Activated naive CD4-positive, alpha-beta T cell treated with Interleukin-2 at 50 U/mL for 16 hours (primary cell): Measurements from ENCODE around the gene PRKAR1B.

Source experiments
- DNase-seq: peaks from one replicate; pipeline ENCODE4 v3.0.0-alpha.2; 2020

The PRKAR1B gene

DNA sequence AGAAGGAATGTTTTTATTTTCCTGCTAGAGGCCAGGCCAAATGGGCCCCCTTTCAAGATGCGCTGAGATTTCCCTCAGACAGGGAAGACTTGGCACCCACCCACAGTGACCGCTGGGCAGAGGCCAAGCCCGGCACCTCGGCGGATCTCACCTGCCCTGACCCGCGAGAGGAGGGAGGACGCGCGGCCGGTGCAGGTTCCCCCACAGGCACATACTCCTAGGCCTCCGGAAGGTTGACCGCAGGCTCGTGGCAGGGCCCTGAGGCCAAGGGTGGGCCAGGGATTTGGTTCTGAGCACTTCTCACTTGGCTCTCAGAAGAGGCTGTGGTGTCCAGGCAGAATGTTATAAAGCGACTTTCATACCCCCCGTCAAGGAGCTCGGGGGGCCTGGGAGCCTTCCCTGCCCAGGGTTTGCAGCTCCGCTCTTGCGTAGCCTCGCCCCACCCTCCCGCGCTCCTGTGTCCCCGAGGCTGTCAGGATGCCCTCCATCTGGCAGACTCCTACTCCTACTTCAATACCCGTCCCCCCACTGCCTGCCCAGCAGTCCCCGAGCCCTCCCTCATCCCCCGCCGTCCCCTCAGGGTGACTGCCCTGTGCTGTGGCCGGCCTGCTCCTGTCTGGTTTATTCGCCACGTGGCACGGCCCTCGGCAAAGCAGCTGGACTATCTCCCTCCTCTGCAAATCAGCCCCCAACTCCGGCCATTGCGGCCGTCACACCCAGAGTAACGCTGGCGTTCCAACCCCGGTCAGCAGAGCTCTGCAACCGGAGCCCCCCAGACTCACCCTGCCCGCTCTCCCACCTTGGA lies 156.9 kb downstream of the PRKAR1B start:
- DNase-seq, result no peak

- DNase-seq, result no peak
Observed at GRCh38 chr7:569071-569855, 157.8 kb downstream of the PRKAR1B start.

- no peak for DNase-seq
Observed at GRCh38 chr7:568031-568951, 158.8 kb downstream of the PRKAR1B start.

DNA sequence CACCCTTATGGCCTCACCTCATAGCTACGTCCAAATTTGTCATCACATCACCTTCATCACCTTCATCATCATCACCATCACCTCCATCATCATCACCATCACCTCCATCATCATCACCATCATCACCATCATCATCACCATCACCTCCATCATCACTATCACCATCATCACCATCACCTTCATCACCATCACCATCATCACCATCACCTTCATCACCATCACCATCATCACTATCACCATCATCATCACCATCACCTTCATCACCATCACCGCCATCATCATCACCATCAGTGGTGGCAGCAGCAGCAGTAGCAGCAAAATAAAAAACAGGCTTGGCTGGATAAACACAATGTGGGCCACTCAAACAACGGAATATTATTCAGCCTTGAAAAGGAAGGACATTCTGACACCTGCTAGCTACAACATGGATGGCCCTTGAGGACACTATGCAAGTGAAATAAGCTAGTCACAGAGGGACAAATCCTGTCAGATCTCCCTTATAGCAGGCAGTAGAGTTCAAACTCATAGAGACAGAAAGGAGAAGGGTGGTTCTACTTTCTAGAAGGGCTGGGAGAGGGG lies 159.7 kb downstream of the PRKAR1B start:
- DNase-seq, result no peak

DNA sequence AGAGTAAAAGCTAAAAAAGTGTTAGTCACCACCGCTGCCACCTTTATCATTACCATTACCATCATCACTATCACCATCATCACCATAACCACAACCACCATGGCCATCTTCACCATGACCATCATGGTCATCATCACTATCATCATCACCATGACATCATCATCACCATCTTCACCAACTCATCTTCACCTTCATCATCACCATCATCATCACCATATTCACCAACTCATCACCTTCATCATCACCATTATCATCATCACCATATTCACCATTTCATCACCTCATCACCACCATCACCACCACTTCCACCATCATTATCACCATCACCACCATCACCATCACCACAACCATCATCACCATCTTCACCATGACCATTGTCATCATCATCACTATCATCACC lies 161.0 kb downstream of the PRKAR1B start:
- no peak for DNase-seq

DNA sequence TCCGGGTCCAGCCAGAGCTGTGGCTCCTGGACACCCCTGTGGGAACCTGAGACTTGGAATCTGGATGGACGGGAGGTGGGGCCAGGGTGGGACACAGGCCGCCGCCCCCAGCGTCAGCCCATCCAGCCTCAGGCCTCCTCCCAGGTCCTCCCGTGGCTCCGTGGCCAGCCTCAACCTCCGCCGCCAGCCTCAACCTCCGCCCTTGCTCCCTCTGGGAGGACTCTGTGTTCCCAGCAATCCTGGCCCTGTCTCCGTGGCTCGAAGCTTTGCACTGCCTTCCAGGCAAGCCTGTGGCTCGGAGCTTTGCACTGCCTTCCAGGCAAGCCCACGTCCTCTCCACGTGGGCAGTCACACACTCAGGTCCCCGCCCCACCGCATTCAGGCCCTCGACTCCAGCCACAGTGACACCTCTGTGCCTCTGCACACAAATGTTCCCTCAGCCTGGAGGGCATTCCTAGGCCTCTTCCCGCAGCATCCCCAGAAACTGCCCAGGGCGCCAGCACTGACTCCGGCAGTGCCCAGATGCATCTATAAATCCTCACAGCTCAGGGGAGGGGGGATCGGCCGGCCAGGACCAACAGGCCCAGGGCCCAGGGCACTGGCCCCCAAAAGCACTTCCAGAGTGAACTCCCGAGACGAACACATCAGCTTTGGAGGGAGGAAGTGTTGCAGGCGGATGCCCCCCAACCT lies 162.8 kb downstream of the PRKAR1B start:
- no peak for DNase-seq

DNA sequence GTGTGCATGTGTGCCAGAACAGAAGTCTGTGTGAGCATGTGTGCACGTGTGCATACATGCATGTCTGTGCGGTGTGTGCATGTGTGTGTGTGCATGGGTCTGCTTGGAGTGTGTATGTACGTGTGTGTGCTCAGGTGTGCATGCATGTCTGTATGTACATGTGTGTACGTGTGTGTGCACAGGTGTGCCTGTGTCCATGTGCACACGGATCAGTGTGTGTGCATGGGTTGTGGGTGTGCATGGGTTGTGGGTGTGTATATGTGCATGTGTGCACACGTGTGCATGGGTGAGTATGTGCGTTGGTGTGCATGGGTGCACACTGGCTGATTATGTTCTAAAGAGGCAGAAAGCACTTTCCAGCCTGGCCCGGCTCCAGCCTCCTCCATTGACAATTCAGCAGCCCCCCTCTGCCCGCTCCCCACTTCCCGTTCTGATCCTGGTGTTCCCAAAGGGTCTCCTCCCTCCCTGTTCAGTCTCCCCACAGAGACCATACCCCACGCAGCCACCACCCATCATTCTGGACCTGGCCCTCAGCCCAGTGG lies 163.4 kb downstream of the PRKAR1B start:
- no peak for DNase-seq

GRCh38 chr7:562789-563628 lies 164.1 kb downstream of the PRKAR1B start:
- no peak for DNase-seq

DNA sequence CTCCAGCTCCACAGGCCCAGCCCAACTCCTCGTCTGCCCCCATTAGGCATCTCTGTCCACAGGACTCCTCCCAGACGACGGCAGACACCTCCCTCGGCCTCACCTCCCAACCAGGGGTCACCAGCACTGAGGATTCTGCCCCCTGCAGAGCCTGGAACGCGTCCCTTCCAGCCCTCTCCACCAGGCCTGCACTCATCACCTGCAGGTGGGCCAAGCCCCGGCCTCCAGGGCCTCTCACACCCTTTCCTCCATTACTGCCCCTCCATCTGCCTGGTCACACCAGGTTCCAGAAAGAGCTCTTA lies 164.8 kb downstream of the PRKAR1B start:
- DNase-seq, result no peak

DNA sequence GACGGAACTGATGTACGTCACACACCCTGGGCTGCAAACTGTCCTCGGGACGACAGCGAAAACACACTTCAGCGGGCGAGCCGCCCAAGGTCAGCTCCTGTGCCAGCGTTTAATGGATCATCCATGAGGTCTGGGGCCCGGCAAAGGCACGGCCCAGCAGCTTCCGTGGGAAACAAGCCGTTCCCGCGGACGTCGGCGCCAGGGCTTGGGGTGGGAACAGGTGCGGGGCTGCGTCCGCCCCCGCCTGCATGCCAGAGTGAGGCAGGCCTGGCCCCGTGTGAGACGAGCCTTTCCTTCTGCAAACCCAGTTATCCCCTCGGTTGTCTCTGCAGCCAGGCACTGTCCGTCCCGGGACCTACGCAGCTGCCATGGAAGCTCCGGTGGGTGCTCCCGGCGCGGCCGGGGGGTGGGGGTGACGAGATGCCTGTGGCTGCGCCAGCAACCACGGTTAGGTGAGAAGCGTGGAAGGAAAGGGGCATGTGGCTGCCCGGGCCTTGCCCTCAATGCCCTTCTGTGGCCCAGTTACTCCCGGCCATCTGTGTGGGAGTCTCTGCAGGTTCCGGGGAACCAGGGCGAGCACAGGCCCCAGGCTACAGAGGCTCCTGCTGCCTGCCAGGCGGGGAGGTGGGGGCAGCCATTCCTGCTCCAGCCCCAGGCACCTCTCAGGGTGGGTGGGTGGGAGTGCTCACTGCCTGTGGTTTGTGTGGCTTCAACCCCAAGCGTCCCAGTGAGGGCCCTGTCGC lies 165.3 kb downstream of the PRKAR1B start:
- no peak for DNase-seq

- no peak for DNase-seq
Observed at GRCh38 chr7:560966-561630, 166.0 kb downstream of the PRKAR1B start.

- no peak for DNase-seq
Observed at GRCh38 chr7:559396-559705, 167.7 kb downstream of the PRKAR1B start.

DNA sequence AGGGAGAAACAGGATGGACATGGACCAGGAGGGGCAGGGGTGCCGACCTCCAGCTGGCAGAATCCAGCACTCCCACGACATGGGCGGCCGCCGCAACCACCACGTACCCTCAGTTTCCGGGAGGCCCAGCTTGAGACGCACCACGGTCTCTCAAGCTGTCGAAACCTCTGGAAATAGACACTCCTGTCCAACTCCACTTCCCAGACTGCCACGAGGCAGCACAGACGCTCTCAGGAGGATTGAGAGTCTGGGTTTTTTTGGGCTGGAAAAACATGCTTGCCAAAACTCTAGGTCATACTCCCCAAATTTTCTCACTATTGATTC lies 169.6 kb downstream of the PRKAR1B start:
- DNase-seq, result no peak

GRCh38 chr7:556837-557557 lies 170.1 kb downstream of the PRKAR1B start:
- DNase-seq, result no peak

- DNase-seq, result no peak
Observed at GRCh38 chr7:556291-556826, 170.7 kb downstream of the PRKAR1B start.

GRCh38 chr7:555551-556160 lies 171.4 kb downstream of the PRKAR1B start:
- no peak for DNase-seq

- DNase-seq, result no peak
Observed at GRCh38 chr7:553636-554111, 173.4 kb downstream of the PRKAR1B start.

GRCh38 chr7:552868-553635 lies 174.0 kb downstream of the PRKAR1B start:
- no peak for DNase-seq
